OCI-LY1 (cell line): ENCODE measurements around the gene GNAI1.

ENCODE experiments used
- EZH2 ChIP-seq: fragments of 200-600 bp; sonication (generic), shearing (Covaris generic); IDR thresholded peaks from 2 replicates; pipeline ENCODE4 v1.8.0; 2017; ENCODE audit warnings: borderline replicate concordance, mixed run types, mild to moderate bottlenecking, antibody characterized with exemption, low read length, moderate library complexity, mixed read lengths
- TF ChIP-seq, protein P1 (sequence below): fragments of 200-600 bp; sonication (generic), shearing (Covaris generic); IDR thresholded peaks from 2 replicates; pipeline ENCODE4 v1.5.1; 2017; ENCODE audit warnings: mild to moderate bottlenecking, antibody characterized with exemption, low read length, moderate library complexity, mixed read lengths

DNA sequence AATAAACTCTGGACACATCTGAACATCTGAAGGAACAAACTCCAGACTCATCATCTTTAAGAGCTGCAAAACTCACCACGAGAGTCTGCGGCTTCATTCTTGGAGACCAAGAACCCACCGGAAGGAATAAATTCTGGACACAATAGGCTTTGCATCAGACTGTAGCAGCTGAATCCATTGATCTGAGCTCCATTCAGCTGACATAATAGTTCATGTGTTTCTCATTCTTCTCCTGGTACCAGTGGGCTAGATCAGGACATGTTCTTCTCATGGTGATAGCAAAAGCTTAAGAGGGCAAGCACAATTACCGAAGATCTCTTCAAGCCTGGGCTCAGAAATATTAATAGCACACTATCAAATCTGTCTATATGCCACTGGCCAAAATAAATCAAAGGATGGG, 20.5 kb upstream of the GNAI1 start:
- TF ChIP-seq, protein P1, sequence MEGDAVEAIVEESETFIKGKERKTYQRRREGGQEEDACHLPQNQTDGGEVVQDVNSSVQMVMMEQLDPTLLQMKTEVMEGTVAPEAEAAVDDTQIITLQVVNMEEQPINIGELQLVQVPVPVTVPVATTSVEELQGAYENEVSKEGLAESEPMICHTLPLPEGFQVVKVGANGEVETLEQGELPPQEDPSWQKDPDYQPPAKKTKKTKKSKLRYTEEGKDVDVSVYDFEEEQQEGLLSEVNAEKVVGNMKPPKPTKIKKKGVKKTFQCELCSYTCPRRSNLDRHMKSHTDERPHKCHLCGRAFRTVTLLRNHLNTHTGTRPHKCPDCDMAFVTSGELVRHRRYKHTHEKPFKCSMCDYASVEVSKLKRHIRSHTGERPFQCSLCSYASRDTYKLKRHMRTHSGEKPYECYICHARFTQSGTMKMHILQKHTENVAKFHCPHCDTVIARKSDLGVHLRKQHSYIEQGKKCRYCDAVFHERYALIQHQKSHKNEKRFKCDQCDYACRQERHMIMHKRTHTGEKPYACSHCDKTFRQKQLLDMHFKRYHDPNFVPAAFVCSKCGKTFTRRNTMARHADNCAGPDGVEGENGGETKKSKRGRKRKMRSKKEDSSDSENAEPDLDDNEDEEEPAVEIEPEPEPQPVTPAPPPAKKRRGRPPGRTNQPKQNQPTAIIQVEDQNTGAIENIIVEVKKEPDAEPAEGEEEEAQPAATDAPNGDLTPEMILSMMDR: no peak
- TF ChIP-seq EZH2: no peak
